Mucosa of descending colon (tissue), 3 donors: Measurements from ENCODE around the gene ARHGAP6. TPM values are rescaled to one million over a fixed set of nuclear protein-coding genes. Genes with fewer than 3 reads are reported as not detected.

Source experiments
- ATAC-seq: fragments of 200-7000 bp; cut with Tn5 transposase; one replicate; pipeline ENCODE4 v1.9.1; 2020; ENCODE audit warnings: mild to moderate bottlenecking, moderate library complexity
- DNase-seq, 3 donors: peaks; one replicate each; pipeline ENCODE4 v3.0.0-alpha.2; 2020
- H3K36me3 ChIP-seq: fragments of 200-600 bp; one replicate; pipeline ENCODE4 v1.8.0; 2021; ENCODE audit warnings: low read depth, mild to moderate bottlenecking
- H3K4me1 ChIP-seq: fragments of 200-600 bp; one replicate; pipeline ENCODE4 v1.8.0; 2021; ENCODE audit warnings: low read depth, mild to moderate bottlenecking
- H3K4me3 ChIP-seq: fragments of 200-600 bp; one replicate; pipeline ENCODE4 v1.8.0; 2021; ENCODE audit warnings: mild to moderate bottlenecking
- H3K9me3 ChIP-seq: fragments of 200-600 bp; one replicate; pipeline ENCODE4 v1.8.0; 2021; ENCODE audit warnings: mild to moderate bottlenecking
- CTCF ChIP-seq: fragments of 200-600 bp; IDR thresholded peaks from one replicate; pipeline ENCODE4 v1.8.0; 2022; ENCODE audit warnings: antibody characterized with exemption, mild to moderate bottlenecking
- intact Hi-C, 2 donors: fragments of 100-400 bp; cut with DNase I in 1 of 2; cut with micrococcal nuclease in 1 of 2; formaldehyde crosslinking; loops; one replicate each; pipeline versions ENCODE4 v1.11.0 to v1.11.1; 2022; cut with DNase I, micrococcal nuclease
- total RNA-seq, 3 donors: library from RNA; stranded (reverse); fragmentation: NEBNext Ultra II Directional in 2 of 3; extraction: Animal tissue kit (Norgen Biotek cat#: 25700) in 2 of 3; gene quantifications; one replicate each; pipeline versions ENCODE4 v1.2.1 to v1.2.4, GENCODE V29; 2021 to 2023
- donor health status: DM: no; HTN: no; CAD: no; lungs with moderate emphysema.
- donor health status: DM: no; HTN: no; CAD: no.
- donor health status: DM: no; HTN: yes; CAD: no.

Gene ARHGAP6
- total RNA-seq, 3 donors from 2014 or later: 2.2 to 41.5 (median 4.4) TPM

- DNase-seq (no peak), ATAC-seq (no peak)
- no peak for TF ChIP-seq CTCF
- intact Hi-C loops: no loop called here
- no peaks in the 10 kb centered on the region for H3K36me3 ChIP-seq
- H3K4me3 ChIP-seq: no peak overlapping the region
- H3K9me3 ChIP-seq: no peaks in the 10 kb centered on the region
- H3K4me1 ChIP-seq: no peaks in the 10 kb centered on the region
These were observed 380.1 kb downstream of the ARHGAP6 start for GRCh38 chrX:11285651-11286050.

- Histone ChIP-seq H3K36me3 (no peaks in the 10 kb centered on the region), H3K4me1 (no peaks in the 10 kb centered on the region), H3K4me3 (no peak overlapping the region), H3K9me3 (no peaks in the 10 kb centered on the region)
- no peak for DNase-seq
- TF ChIP-seq CTCF: no peak
- intact Hi-C loops: no loop called here
- ATAC-seq: no peak
These were observed 383.7 kb downstream of the ARHGAP6 start for GRCh38 chrX:11282043-11282442.

GRCh38 chrX:11273544-11273943, 392.2 kb downstream of the ARHGAP6 start:
- ATAC-seq (no peak), DNase-seq (no peak)
- no peak for TF ChIP-seq CTCF
- intact Hi-C loops: no loop called here
- Histone ChIP-seq H3K4me3 (no peak overlapping the region), H3K36me3 (no peaks in the 10 kb centered on the region), H3K9me3 (no peaks in the 10 kb centered on the region), H3K4me1 (no peaks in the 10 kb centered on the region)

GRCh38 chrX:11272863-11273262, 392.9 kb downstream of the ARHGAP6 start:
- Histone ChIP-seq H3K9me3 (no peaks in the 10 kb centered on the region), H3K36me3 (no peaks in the 10 kb centered on the region), H3K4me3 (no peak overlapping the region), H3K4me1 (no peaks in the 10 kb centered on the region)
- DNase-seq: no peak
- no peak for ATAC-seq
- no peak for TF ChIP-seq CTCF
- intact Hi-C loops: no loop called here

- Histone ChIP-seq H3K36me3 (no peaks in the 10 kb centered on the region), H3K4me1 (no peaks in the 10 kb centered on the region), H3K4me3 (no peak overlapping the region), H3K9me3 (no peaks in the 10 kb centered on the region)
- intact Hi-C loops: no loop called here
- no peak for DNase-seq
- no peak for ATAC-seq
- no peak for TF ChIP-seq CTCF
These were observed 393.4 kb downstream of the ARHGAP6 start for GRCh38 chrX:11272290-11272689.

GRCh38 chrX:11269996-11270395, 395.7 kb downstream of the ARHGAP6 start:
- ATAC-seq (no peak), DNase-seq (no peak)
- Histone ChIP-seq H3K36me3 (no peaks in the 10 kb centered on the region), H3K4me1 (no peaks in the 10 kb centered on the region), H3K4me3 (no peak overlapping the region), H3K9me3 (no peaks in the 10 kb centered on the region)
- TF ChIP-seq CTCF: no peak
- intact Hi-C loops: no loop called here
